PFSK-1 (cell line): ENCODE data around the gene SLC44A5.

Source experiments
- POLR2AphosphoS5 ChIP-seq: IDR thresholded peaks from 2 replicates; pipeline ENCODE4 v1.6.1; 2012; ENCODE audit warnings: low read depth, mild to moderate bottlenecking, control low read depth, low read length, moderate library complexity
- SIN3A ChIP-seq: IDR thresholded peaks from 2 replicates; pipeline ENCODE4 v1.6.1; 2012; ENCODE audit warnings: mild to moderate bottlenecking, low read length, moderate library complexity, borderline replicate concordance; ENCODE audit not compliant: insufficient read depth
- TAF1 ChIP-seq: IDR thresholded peaks from 2 replicates; pipeline ENCODE4 v1.6.1; 2012; ENCODE audit warnings: low read length, control low read depth, borderline replicate concordance; ENCODE audit not compliant: insufficient read depth

DNA sequence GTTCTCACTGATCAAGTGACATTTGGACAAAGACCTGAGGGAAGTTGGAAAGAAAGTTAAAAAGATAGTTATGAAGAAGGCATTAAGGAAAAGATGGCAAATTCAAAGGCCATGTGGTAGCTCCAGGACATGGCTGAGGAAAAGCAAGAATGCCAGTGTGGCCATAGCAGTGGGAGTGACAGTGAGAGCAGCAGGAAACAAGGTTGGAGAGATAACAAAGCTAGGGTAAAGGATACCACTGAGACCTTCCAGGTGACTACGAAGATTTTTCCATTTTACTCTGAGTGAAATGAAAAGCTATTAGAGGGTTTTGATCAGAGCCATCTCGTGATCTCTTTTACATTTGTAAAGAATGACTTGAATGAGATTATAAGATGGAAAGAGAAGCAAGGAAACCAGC, 170.6 kb downstream of the SLC44A5 start:
- TF ChIP-seq TAF1 = no peak
- no peak for TF ChIP-seq POLR2AphosphoS5
- TF ChIP-seq SIN3A = no peak
